Bronchial epithelial cell (primary cell): ENCODE results near the gene TCF3. TPM values are rescaled to one million over a fixed set of nuclear protein-coding genes. Genes with fewer than 3 reads are reported as not detected.

Experiments used
- DNase-seq: peaks from one replicate; pipeline ENCODE4 v3.0.0-alpha.2; 2010; ENCODE audit warnings: low read depth
- FAIRE-seq: peaks from 2 replicates; lab custom pipeline; 2011; peaks lifted over from hg19 to GRCh38; lab: Jason Lieb, UNC
- H3K27me3 ChIP-seq: 2 replicates; pipeline ENCODE4 v1.5.1; 2011; ENCODE audit warnings: low read length; ENCODE audit not compliant: control insufficient read depth, insufficient read depth
- H3K36me3 ChIP-seq: 2 replicates; pipeline ENCODE4 v1.5.1; 2011; ENCODE audit warnings: low read length; ENCODE audit not compliant: control insufficient read depth, insufficient read depth
- H3K4me3 ChIP-seq: 2 replicates; pipeline ENCODE4 v1.5.1; 2011; ENCODE audit warnings: mild to moderate bottlenecking, low read depth, low read length, control low read depth
- CTCF ChIP-seq: IDR thresholded peaks from 2 replicates; pipeline ENCODE4 v1.5.1; 2011; ENCODE audit warnings: mild to moderate bottlenecking, moderate library complexity, low read length, control low read depth, inconsistent platforms; ENCODE audit not compliant: insufficient read depth, severe bottlenecking
- total RNA-seq: library from RNA; depleted of rRNA; stranded (reverse); fragments of >200 nt; gene quantifications from 2 replicates; pipeline ENCODE4 v1.2.1, GENCODE V29; 2014

The TCF3 gene
- total RNA-seq, 1 donor from 2014 or later = 68.2 TPM

DNA sequence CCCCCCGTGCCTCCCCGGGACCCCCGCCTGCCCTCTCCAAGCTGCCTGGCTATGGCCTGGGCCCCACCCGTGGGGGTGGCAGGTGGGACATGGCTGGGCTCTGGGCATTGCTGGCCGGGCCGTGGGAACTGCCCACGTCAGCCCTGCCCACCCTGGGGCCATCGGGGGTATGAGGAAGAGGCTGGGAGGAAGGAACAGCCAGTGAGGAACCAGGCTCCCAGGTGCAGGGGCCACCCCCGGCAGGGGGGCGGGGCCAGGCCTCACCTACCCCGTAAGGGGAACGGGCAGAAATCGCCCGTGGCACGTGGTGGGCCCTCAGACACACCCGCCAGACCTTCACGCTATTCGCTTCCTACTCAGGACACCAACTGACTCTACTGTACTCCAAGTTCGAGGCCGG is 22.4 kb downstream of the TCF3 start:
- FAIRE-seq (no peak), DNase-seq (no peak)
- Histone ChIP-seq H3K27me3 (no peaks in the 10 kb centered on the region), H3K36me3 (peaks cover 22% of the 10 kb centered on the region), H3K4me3 (no peak overlapping the region)
- no peak for TF ChIP-seq CTCF

DNA sequence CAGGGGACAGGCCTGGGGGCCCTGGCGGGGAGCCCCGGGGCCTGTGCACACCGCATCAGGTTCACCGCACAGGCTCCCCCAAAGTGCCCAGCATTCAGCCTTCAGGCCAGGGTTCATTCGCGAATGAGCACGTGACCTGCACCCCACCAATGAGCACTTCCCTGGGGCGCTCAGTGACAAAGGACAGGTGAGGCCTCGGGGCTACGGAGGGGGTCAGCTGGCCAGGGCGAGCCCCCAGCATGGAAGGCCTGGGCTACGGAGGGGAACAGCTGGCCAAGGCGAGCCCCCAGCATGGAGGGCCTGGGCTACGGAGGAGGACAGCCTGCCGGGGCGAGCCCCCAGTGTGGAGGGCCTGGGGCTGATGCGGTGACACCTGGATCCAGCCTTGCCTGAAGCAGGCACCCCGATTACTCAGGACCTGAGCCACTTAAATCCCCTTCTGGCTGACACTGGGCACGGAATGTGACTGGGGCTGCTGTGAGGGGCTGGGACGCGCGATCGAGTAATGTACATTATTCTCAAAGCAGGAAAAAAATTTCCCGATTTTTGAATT is 23.1 kb downstream of the TCF3 start:
- H3K36me3 ChIP-seq = peaks cover 22% of the 10 kb centered on the region
- TF ChIP-seq CTCF = no peak
- DNase-seq = no peak
- no peak for FAIRE-seq
- no peaks in the 10 kb centered on the region for H3K27me3 ChIP-seq
- H3K4me3 ChIP-seq = no peak overlapping the region

- FAIRE-seq = no peak
These were observed 25.2 kb downstream of the TCF3 start for GRCh38 chr19:1627194-1627593.

DNA sequence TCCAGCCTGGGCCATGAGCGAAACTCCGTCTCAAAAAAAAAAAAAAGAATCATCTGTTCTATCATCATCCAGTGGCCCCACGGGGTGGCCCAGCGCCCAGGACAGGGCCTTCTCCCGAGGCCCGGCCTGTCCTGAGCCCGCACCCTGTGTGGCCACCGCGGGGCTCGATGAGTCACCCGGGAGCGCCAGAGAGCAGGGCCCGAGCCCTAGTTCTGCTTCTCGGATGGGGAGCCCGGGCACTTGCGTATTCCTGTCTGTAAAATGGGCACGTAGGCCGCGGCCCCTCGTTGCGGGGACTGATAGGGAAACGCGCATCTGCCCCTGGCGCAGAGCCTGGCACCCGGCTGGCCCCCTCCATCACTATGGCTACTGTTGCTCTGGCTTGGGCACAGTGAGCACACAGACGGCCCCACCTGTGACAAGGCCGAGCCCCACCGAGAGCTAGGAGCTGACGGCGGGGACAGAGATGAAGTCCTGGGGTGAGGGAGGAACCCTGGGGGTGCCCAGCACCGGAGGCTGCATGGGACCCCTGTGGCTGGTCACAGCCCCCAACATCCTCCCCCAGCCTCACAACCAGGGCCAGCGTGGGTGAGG is 25.9 kb downstream of the TCF3 start:
- TF ChIP-seq CTCF = no peak
- FAIRE-seq = no peak
- no peak overlapping the region for H3K4me3 ChIP-seq
- no peaks in the 10 kb centered on the region for H3K27me3 ChIP-seq
- H3K36me3 ChIP-seq = peaks cover 17% of the 10 kb centered on the region
- DNase-seq = no peak

More at GRCh38 chr19:1627194-1627593, 25.2 kb downstream of the TCF3 start:
- TF ChIP-seq CTCF = no peak
- no peak for DNase-seq
- peaks cover 21% of the 10 kb centered on the region for H3K36me3 ChIP-seq
- H3K4me3 ChIP-seq = no peak overlapping the region
- H3K27me3 ChIP-seq = no peaks in the 10 kb centered on the region

GRCh38 chr19:1624458-1624857 is 28.0 kb downstream of the TCF3 start:
- peak; percentile 71 for TF ChIP-seq CTCF
- DNase-seq = peak; percentile 29
- no peak for FAIRE-seq
- Histone ChIP-seq H3K27me3 (no peaks in the 10 kb centered on the region), H3K4me3 (no peak overlapping the region), H3K36me3 (peaks cover 24% of the 10 kb centered on the region)

GRCh38 chr19:1622541-1622940 is 29.9 kb downstream of the TCF3 start:
- FAIRE-seq = no peak

More at GRCh38 chr19:1622541-1622940, 29.9 kb downstream of the TCF3 start:
- TF ChIP-seq CTCF = no peak
- no peak for DNase-seq
- H3K27me3 ChIP-seq = no peaks in the 10 kb centered on the region
- H3K36me3 ChIP-seq = peaks cover 33% of the 10 kb centered on the region
- H3K4me3 ChIP-seq = no peak overlapping the region
